Endothelial cell of umbilical vein (primary cell): Measurements from ENCODE around the gene PRG2.

Source experiments
- EZH2 ChIP-seq: IDR thresholded peaks from 2 replicates; pipeline ENCODE4 v1.6.1; 2012; ENCODE audit warnings: borderline replicate concordance, low read depth, mild to moderate bottlenecking, moderate library complexity, low read length, inconsistent platforms; ENCODE audit not compliant: severe bottlenecking
- JUN ChIP-seq: IDR thresholded peaks from 2 replicates; pipeline ENCODE4 v1.6.1; 2011; ENCODE audit warnings: borderline replicate concordance, low read depth; ENCODE audit not compliant: insufficient read length, insufficient read depth
- POLR2A ChIP-seq: IDR thresholded peaks from 2 replicates; pipeline ENCODE4 v1.6.1; 2012; ENCODE audit warnings: low read depth, mild to moderate bottlenecking, control low read depth, low read length
- POLR2AphosphoS5 ChIP-seq: IDR thresholded peaks from 2 replicates; pipeline ENCODE4 v1.6.1; 2012; ENCODE audit warnings: low read depth, mild to moderate bottlenecking, control low read depth, low read length, moderate library complexity; ENCODE audit not compliant: insufficient read depth
- TF ChIP-seq, protein P1 (sequence below), 2 donors: IDR thresholded peaks; 1 replicate in 1 of 2; 2 replicates in 1 of 2; pipeline ENCODE4 v1.5.1; 2011; ENCODE audit warnings: low read length in 2 of 2, mild to moderate bottlenecking in 2 of 2, moderate library complexity in 2 of 2, control low read depth in 1 of 2, inconsistent platforms in 1 of 2, low read depth in 1 of 2; ENCODE audit not compliant: insufficient read depth in 1 of 2; ENCODE audit errors: extremely low read depth in 1 of 2

DNA sequence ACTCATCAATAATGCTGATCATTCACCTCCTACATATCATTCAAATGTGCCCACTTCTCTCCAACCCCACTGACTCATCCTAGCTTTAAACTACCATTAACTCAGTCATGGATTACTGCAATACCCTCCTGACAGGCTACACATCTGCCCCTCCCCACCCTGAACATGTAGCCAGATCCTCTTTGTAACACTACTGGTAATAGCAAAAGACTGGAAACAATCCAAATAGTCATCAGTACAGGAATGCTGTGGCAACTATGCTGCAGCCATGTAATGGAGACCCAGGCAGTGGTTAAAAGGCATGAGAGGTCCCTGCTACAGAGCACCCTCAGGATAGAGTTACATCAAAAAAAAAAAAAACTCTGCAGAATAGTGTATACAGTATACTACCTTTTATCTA lies 19.8 kb upstream of the PRG2 start:
- TF ChIP-seq EZH2, result no peak
- TF ChIP-seq POLR2AphosphoS5, result no peak
- TF ChIP-seq, protein P1, sequence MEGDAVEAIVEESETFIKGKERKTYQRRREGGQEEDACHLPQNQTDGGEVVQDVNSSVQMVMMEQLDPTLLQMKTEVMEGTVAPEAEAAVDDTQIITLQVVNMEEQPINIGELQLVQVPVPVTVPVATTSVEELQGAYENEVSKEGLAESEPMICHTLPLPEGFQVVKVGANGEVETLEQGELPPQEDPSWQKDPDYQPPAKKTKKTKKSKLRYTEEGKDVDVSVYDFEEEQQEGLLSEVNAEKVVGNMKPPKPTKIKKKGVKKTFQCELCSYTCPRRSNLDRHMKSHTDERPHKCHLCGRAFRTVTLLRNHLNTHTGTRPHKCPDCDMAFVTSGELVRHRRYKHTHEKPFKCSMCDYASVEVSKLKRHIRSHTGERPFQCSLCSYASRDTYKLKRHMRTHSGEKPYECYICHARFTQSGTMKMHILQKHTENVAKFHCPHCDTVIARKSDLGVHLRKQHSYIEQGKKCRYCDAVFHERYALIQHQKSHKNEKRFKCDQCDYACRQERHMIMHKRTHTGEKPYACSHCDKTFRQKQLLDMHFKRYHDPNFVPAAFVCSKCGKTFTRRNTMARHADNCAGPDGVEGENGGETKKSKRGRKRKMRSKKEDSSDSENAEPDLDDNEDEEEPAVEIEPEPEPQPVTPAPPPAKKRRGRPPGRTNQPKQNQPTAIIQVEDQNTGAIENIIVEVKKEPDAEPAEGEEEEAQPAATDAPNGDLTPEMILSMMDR (IDR thresholded peaks at IDR 0.05; ENCODE audit: extremely low read depth in 1 of 2, insufficient read depth in 1 of 2, low read depth in 1 of 2, low read length in 2 of 2), result no peak
- no peak for TF ChIP-seq POLR2A
- TF ChIP-seq JUN, result no peak
